HG03575 (cell line): ENCODE data around the gene BEND7.

Experiments used
- ATAC-seq: cut with Tn5 transposase; IDR thresholded peaks from one replicate; pipeline ENCODE4 v1.9.1; 2021; ENCODE audit not compliant: unreplicated experiment, insufficient number of reproducible peaks, low FRiP score; ENCODE audit errors: extremely low read depth

BEND7 gene

DNA sequence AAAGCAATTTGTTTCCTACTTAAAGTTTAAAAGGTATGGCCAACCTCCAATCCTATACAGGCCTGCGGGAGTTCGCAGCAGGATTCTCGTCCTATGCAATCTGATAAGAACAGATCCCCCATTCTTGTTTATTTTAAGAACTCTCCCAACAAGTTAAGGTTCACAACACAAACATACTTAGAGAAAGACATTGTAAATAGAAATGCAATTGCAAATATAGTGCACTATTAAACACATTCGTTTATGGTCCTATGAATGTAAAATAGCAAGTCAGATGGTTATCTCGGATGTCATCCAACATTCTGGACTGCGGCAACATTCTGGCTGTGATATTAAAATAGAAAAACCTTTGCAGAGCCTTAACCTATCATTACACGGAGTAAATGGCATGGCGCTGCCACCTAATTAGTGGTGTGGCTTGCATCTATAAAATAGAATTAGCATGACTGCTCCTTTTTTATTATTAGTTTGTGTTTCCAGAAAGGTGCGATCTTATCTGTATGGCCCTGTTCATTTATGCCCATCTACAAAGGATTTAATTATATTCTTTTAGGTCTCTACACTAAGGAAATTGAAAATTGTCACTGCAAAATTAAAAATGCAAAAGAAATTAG lies 37.0 kb downstream of the BEND7 start:
- no peak for ATAC-seq

DNA sequence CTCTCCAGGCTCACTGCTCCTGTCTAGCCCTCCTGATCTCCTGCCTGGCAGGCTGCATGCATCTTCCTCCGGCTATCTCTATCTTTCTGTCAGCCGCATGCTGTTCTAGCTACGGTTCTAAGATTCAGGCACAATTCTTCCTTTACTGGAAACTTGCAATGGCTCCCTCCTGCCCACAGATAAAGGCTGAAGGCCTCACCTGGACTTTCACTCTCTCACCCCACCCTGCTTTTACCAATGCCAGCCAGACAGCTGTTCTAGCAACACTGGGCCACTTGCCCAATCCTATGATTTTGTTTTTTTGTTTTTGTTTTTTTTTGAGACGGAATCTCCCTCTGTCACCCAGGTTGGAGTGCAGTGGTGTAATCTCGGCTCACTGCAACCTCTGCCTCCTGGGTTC lies 38.3 kb downstream of the BEND7 start:
- ATAC-seq = no peak

DNA sequence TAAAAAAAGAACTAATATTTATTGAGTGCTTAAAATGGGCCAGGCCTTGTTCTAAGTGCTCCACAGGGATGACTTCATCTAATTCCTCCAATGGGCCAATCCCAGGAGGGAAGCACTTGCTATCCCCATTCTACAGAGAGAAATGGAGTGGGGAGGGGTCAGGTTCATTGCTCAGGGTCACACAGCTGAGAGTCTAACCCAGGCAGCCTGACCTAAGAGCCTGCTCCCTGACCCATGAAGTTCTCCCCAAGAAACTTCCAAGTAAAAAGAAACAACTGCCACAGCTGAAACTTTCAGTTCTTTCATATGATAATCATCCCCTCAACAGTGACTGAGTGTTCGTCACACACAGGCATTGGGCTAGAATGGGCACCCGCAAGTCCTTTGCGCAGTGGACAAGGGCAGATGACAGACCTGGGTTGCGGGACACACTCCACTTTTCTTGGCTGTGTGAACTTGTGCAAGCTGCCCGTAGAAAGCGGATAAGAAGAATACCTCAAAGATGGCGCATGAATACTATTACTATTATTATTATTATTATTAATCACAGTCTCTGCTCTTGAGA lies 39.7 kb downstream of the BEND7 start:
- no peak for ATAC-seq

DNA sequence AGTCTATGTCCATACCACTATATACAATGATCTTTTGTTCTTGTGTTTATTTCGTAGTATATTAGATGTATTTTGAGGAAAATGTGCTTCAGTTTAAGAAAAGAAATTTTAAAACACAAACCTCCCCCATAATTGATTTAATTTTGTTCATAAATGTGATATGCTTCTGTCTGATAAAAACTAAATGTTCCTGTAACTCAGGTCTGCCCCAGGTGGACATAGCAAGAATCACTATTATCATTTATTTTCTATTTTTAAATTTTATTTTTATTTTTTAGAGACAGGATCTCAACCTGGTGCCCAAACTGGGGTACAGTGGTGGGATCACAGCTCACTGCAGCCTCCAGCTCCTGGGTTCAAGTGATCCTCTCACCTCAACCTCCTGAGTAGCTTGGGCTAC lies 43.2 kb downstream of the BEND7 start:
- ATAC-seq = no peak

DNA sequence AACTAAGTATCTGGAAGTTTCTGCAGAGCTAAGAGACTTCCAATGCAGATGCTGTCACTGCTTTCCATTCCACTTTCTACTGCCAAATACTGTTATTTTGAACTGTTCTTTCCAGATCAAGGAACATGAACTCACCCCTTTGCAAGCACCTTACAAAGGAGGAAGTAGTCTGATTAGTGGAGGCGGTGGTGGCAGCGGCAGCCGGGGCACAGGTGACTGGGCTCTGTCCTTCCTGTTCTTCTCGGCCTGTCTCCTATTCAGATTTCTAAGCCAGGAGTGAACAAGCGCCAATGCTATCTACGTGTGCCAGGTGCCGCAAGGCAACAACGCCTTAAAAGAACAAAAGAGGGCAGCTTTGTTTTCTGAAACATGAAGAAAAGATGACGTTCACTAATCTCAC lies 44.9 kb downstream of the BEND7 start:
- ATAC-seq = no peak

DNA sequence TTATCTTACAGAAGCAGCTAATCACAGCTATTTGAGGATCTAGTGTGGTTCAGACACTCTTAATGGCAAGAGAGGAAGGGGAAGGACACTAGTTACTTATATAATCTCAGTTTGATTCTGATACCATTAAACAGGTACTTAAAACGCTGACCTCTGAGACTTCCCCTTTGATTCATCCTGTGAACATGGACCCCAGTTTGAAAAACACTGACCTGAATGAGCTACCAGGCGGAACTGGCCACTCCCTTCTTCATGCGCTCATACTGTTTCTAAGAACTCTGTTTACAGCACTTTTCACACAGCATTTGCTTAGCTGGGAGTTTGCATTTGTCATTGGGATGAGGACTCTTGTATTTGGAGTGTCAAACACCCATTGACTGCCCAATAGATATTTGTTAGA lies 45.7 kb downstream of the BEND7 start:
- no peak for ATAC-seq

DNA sequence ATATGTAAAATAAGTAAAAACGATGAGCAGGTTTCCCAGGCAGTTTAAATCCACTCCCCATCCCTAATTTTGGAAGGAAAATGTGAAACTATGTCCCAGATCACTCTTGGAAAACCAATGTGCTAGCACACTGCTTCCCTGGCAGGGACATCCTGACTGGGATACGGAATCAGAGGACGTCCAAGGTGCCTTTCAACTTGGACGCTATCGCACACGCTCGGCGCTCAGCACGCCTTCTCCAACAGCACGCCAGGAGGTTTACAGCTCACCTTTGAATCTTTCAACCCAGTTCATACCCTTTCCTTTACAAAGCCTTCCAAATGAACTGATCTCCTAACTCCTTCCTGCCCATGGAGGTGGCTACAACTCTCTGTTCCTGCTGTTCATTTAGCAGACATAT lies 47.1 kb downstream of the BEND7 start:
- ATAC-seq = no peak

DNA sequence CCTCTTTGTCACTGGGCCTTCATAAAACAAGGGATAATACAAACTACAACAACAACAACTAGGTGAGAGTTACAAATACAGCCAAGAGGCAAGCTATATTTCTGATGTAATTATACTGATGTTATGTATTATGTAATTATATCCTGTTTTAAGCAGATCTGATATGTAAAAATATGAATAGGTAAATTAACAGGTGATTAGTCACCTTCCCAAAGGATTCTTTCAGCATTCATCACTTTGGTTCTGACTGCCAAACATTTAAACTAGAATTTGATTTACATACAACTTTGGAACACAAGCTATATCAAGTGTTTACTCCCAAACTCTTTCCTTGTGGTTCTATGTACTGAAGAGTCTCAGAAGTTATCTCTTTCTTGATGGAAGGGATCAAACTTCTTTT lies 53.7 kb downstream of the BEND7 start:
- ATAC-seq = no peak

DNA sequence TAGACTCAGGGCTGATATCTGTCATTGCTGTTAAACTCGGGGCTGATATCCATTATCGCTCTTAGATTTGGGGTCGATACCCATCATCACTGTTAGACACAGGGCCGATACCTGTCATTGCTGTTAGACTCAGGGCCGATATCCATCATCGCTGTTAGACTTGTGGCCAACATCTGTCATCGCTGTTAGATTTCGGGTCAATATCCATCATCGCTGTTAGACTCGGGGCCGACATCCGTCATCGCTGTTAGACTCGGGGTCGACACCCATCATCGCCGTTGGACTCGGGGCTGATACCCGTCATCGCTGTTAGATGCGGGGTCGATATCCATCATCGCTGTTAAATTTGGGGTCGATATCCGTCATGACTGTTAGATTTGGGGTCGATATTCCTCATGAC lies 54.8 kb downstream of the BEND7 start:
- ATAC-seq = no peak

DNA sequence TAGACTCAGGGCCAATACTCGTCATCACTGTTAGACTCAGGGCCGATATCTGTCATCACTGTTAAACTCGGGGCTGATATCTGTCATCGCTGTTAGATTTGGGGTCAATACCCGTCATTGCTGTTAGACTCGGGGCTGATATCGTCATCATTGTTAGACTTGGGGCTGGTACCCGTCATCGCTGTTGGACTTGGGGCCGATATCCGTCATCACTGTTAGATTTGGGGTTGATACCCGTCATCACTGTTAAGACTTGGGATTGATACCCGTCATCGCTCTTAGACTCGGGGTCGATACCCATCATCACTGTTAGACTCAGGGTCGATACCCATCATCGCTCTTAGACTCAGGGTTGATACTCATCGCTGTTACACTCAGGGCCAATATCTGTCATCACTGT lies 56.5 kb downstream of the BEND7 start:
- no peak for ATAC-seq

DNA sequence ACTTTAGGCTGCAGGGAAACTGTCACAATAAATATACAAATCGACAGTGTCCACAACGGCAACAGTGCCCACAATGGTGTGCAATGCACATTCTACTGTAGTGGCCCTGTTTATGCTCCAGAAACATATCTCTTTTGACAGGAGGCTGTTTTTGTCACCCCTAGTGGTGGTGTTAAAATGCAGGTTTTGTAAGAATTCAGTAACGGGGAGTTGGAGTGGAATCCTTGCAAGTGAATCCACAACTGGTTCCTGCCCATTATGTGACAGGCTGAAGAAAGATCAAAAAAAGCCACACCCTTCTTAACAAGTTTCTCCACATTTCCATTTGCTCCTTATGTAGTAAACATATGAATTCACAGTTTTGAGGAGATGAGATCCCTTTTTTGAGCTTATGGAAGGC lies 58.5 kb downstream of the BEND7 start:
- ATAC-seq = no peak

DNA sequence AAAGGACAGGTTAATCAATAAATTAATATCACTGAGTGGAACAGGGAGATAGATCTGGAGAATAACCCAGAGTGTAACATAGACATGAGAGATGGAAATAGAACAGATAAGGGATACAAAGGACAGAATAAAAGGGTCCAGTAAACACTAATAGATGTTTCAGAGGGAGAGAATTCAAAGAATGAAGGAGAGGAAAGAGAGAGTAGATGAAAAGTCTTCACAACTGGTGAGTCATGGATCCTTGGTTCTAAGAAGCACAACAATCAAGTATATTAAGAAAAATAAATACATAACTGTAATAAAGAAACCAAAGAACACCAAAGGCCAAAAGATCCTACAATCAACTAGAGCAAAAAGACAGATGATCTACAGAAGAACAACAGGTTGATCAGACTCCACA lies 66.3 kb downstream of the BEND7 start:
- ATAC-seq = no peak

DNA sequence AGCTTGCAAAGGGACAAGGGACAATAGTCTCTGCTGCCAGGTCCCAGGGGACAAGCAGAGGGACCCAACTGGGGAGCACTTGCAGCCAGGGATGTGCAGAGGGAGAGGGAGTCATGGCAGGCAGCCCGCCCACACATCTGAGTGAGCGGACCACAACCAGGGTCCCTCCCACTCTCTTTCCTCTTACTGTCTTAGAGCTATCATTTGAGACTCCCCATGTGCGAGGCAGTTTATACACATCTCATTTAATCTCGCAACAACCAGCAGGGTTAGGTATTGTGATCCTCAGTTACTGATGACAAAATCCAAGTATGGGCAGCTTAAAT lies 70.2 kb downstream of the BEND7 start:
- ATAC-seq = no peak

DNA sequence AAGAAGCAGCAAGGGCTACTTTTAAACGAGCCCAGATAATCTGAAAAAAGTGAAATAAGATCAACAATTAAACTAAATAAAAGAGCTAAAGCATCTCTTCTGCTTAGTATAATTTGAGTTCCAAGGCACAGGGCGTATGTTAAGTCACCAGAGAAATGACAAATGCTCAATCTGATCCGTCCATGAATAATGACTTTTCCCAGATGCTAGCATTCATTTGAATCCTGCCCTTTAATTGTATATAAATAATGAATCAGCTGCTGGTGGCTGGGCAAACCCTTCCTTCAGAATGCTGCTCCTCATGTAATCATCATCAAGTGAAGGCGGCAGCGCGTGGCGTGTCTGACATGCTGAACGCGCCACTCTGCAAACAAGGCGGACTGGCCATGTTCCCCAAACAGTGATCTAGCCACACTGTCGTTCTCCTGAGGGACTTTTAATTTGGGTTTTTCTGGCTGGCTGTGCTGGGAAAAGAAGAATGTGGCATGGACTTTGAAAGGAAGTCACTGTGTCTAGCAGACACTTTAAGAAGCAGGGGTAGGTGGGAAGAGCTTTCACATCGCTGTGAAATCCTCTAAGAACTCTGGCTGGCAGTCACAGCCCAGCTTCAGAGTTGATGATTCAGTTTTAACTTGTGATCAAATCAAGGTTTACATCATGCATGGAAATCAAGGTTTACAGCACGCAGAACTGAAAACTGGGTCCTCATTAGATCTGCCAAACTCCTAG lies 70.7 kb downstream of the BEND7 start:
- no peak for ATAC-seq

DNA sequence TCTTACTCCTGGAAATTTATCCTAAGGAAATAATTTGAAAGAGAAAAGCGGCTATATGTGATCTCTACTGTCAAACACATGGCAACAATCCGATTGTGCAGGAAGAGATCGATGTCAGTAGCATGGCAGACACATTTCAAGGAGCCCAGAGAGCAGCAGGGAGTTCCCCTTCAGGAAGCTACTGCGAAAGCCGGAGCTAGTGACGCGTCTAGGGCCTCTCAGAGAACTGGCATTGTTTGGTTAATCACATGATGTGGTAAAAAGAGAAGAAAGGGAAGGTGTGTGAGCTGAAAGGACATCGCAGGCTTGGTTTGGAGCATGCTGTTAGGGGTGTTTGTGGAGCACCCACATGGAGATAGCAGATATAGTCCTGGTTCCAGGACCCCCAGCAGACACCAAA lies 74.9 kb downstream of the BEND7 start:
- ATAC-seq = no peak

DNA sequence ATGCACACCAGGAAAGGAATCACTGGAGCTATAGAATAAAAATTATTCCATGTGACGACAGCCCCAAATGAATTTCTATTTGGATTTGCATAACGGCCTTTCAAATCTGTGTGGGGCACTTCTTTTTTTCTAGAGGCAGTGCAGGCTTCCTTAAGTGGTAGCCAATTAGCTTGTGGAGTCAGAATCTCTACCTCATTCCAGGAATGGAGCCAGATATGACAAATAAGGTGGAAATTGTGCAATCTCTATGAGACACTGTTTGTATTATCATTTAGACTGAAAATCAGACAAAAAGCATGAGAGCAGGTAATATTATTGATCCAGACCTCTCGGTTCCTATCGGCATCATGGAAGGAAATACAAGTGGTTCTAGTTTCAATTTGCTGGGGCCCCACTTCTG lies 78.7 kb downstream of the BEND7 start:
- ATAC-seq = no peak

DNA sequence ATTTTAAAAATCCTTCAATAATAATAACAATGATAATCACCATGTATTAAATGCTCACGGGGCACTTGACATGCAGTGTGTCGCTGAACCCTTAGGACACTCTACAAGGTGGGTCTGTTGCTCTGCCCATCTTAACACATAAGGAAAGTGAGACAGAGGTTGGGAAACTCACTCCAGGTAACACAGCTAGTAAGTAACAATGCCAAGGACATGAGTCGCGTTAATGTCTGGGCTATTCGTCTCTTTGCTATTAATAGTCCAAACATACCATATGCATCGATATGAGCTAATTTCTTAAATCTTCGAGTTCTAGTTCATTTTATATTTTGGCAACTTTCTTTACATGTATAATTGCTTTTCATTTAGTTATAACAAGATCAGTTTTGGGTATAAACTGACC lies 79.5 kb downstream of the BEND7 start:
- no peak for ATAC-seq

DNA sequence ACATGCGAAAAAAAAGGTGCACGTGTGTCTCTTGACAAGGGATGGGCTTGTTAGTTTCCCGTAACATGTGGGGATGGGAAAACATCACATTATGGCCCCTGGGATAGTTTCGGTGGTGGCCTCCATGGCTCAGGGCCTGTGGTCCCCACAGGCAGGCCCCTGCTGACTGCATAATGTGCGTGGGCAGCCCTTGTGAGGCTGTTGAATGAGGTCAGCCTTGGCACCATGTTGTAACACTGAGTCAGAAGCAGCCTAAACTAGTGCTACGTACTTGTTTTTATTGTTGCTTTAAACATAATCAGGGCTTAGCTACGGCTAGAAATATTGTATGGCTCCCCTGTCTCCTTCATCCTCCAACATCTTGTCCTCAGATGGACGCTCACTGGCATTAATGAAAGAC lies 80.6 kb downstream of the BEND7 start:
- no peak for ATAC-seq

DNA sequence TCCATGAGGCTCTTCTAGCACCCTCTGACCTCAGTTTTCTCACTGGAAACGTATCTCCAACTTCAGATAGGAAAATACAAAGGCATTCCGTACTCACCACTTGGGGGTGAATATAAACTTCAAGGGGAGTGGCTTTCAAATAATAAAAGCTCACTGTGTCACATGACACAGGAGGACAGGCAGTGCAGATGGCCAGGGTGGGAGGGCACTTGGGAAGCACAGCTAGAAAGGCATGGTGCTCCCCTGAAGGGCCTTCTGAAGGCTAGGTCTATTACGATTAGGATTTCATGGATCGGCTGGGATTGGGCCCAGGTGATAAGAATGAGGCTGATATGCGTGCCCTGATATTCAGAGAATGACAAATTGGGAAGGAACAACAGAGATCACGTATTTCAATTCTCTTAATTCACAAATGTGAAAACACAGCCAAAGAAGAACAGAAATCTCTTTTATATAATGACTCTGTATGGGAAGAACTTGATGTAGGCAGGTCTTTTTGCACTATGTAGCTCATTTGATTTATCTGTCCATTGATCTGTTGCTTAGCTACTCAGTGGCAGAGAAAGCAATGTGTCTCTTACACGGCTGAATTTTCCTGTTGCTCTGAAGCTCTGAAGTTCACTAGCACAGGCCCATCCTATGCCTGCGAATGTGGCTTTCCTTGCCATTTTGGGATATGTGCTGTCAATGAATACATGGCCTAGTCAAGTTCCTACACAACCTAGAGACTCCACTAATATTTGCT lies 83.0 kb downstream of the BEND7 start:
- no peak for ATAC-seq

DNA sequence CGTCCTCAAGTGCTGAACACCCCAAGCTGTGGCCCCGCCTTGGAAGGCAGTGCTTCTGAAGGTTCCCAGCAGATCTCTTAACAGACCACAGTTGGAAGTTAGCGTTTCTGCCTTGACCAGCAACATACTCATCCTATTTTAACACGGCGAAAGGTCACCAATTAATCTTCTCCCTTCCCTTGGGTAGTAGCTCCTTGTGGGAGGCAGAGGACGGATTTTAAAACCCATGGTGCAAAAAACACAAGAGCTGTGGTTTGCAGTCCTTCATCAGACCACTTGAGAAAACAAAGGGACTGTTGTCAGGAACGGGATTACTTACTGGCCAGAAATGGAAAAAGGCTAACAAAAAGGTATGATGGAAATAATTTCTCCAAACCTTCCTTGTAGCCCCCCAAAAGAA lies 87.3 kb downstream of the BEND7 start:
- no peak for ATAC-seq
